A673 (cell line): ENCODE results near the gene IRS2.

Experiments used
- EZH2 ChIP-seq: fragments of 200-600 bp; sonication (generic); IDR thresholded peaks from 2 replicates; pipeline ENCODE4 v1.6.1; 2017; ENCODE audit warnings: borderline replicate concordance, low read depth, mild to moderate bottlenecking, mixed read lengths, antibody characterized with exemption, low read length; ENCODE audit not compliant: poor library complexity, severe bottlenecking
- TF ChIP-seq, protein P1 (sequence below): fragments of 300-800, 200-600 bp; sonication (generic); conservative IDR thresholded peaks from 2 replicates; pipeline ENCODE4 v1.5.1; 2017; ENCODE audit warnings: low read depth, mild to moderate bottlenecking, antibody characterized with exemption, low read length, moderate library complexity, mixed read lengths

DNA sequence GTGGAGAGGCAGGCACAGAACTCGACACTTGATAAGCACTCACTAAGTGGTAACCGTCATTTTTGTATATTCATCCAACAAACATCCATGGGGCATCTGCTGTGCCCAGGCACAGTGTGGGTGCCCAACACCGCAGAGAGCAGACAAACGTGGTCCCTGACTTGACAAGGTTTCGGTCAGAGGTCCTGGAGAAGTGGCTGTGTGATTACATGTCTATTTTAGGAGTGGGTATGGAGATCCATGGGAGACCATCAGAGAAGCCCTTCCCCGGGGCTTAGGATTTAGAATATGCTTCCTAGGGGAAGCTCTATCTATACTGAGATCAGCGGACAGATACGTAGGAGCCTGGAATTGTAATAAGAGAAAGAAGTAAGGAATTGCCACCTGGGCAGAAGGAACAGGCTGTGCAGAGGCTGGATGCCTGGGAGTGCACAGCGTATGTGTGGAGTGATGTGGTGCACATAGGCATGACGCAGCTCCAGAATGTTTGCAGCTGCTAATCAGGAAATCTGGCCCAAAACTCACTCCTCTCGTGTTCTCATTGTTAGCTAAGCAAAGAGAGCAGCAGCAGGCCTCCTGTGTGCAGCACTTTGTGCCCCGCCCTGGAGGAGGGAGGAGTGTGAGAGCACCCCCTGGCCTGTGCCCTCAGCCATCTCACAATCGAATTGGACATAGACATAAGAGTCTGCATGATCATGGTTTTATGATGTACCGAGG is 23.0 kb upstream of the IRS2 start:
- TF ChIP-seq, protein P1, sequence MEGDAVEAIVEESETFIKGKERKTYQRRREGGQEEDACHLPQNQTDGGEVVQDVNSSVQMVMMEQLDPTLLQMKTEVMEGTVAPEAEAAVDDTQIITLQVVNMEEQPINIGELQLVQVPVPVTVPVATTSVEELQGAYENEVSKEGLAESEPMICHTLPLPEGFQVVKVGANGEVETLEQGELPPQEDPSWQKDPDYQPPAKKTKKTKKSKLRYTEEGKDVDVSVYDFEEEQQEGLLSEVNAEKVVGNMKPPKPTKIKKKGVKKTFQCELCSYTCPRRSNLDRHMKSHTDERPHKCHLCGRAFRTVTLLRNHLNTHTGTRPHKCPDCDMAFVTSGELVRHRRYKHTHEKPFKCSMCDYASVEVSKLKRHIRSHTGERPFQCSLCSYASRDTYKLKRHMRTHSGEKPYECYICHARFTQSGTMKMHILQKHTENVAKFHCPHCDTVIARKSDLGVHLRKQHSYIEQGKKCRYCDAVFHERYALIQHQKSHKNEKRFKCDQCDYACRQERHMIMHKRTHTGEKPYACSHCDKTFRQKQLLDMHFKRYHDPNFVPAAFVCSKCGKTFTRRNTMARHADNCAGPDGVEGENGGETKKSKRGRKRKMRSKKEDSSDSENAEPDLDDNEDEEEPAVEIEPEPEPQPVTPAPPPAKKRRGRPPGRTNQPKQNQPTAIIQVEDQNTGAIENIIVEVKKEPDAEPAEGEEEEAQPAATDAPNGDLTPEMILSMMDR, result no peak
- TF ChIP-seq EZH2, result no peak
